ENCODE data around the gene CTSD. TPM values are rescaled to one million over a fixed set of nuclear protein-coding genes. Genes with fewer than 3 reads are reported as not detected.
A peak's percentile ranks its signal among the peaks of the same experiment; 100 is the strongest.

Gene CTSD
- total RNA-seq, 2 experiments from 2014 or later, result 133 to 165 TPM

DNA sequence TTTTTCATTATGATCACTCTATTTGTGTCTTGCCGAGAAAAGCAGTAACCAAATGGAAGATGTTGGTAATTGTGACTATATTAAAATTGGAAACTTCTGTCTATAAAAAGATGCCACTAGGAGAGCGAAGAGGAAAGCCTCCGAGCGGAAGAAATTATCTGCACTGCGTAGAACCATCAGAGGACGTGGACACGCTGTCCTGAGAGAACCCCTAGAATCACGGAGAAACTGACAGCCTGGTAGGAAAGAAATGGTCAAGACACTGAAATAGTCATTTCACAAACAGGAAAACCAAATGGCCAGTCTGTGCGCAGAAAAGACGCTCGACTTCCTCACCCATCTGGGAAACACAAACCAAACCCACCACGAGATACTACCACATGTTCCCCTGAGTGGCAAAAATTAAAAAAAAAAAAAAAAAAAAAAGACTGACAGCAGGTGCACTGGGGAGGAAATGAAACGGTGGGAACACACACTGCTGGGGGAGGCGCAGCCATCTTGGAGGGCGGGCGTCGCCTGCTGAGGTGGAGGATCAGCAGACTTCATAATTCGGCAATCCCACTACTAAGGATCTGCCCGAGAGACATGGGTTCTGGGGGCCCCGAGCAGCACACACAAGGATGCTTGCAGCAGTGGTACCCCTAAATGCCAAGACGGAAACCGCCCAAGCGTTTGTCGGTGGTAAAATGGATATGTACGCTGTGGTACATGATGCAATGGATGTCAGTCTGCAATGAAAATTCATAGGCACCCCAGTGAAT lies 34.6 kb downstream of the CTSD start:
- DNase-seq (peak; percentile 72), ATAC-seq (peak; percentile 75)
- Mint-ChIP-seq H3K27ac (peak overlapping the region; percentile 83), H3K4me3 (peak overlapping the region; percentile 41), H3K9me3 (ENCODE audit: low read depth) (peaks cover 9% of the 10 kb centered on the region), H3K4me1 (peaks cover 57% of the 10 kb centered on the region), H3K27me3 (peaks cover 32% of the 10 kb centered on the region), H3K36me3 (no peaks in the 10 kb centered on the region)
- CTCF ChIA-PET, result interaction anchor here (1.3 kb wide), 1 partner anchor 28 kb away, joined by 5 read pairs; no protein-coding TSS in a partner anchor

DNA sequence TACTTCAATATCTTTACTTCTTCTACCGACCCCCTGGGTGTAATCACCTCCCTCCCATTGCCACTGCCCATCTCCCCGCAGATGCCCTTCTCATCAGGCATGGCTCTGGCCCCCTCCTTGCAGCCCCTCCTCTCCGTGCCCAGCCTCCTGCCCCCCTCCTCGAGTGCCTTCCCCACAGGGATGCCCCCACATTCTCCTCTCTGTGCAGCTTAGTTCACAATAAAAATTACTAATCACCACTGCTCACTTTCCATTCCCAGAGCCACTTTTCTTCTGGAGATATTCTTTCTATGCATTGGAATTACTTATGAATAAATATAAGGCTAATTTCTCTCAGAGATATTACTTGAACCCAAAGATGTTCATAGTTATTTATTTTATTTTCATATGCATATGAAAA lies 35.4 kb downstream of the CTSD start:
- peaks cover 27% of the 10 kb centered on the region for H3K27me3 Mint-ChIP-seq
- H3K9me3 Mint-ChIP-seq (ENCODE audit: low read depth), result peaks cover 9% of the 10 kb centered on the region
- H3K4me3 Mint-ChIP-seq, result no peak overlapping the region
- no peaks in the 10 kb centered on the region for H3K36me3 Mint-ChIP-seq
- ATAC-seq (no peak), DNase-seq (no peak)
- no peak overlapping the region for H3K27ac Mint-ChIP-seq
- peaks cover 52% of the 10 kb centered on the region for H3K4me1 Mint-ChIP-seq
- CTCF ChIA-PET, result interaction anchor here (2.8 kb wide), 1 partner anchor 104 kb away, joined by 15 read pairs; no protein-coding TSS in a partner anchor

DNA sequence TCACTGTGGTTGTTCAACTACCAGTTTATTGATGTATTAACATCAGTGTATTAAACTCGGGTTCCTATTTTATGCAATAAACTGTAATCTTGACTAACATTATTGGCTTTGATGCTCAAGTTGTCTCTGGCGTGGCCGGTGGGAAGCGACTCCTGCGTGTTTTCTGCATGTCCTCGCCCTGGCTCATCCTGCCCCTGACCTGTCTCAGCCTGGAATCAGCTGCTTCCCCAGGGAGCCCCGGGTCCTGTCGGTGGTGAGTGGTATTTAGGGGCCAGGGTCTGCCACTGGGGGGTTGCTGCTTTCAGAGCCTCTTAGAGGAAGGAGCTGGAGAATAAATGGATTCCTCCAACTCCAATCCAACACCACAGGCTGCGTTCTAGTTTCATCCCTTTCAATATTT lies 35.9 kb downstream of the CTSD start:
- ATAC-seq (no peak), DNase-seq (no peak)
- H3K4me3 Mint-ChIP-seq, result no peak overlapping the region
- no peak overlapping the region for H3K27ac Mint-ChIP-seq
- H3K36me3 Mint-ChIP-seq, result no peaks in the 10 kb centered on the region
- peaks cover 9% of the 10 kb centered on the region for H3K9me3 Mint-ChIP-seq (ENCODE audit: low read depth)
- CTCF ChIA-PET, result interaction anchor here (2.8 kb wide), 1 partner anchor 104 kb away, joined by 15 read pairs; no protein-coding TSS in a partner anchor
- peaks cover 31% of the 10 kb centered on the region for H3K27me3 Mint-ChIP-seq
- H3K4me1 Mint-ChIP-seq, result peaks cover 52% of the 10 kb centered on the region

DNA sequence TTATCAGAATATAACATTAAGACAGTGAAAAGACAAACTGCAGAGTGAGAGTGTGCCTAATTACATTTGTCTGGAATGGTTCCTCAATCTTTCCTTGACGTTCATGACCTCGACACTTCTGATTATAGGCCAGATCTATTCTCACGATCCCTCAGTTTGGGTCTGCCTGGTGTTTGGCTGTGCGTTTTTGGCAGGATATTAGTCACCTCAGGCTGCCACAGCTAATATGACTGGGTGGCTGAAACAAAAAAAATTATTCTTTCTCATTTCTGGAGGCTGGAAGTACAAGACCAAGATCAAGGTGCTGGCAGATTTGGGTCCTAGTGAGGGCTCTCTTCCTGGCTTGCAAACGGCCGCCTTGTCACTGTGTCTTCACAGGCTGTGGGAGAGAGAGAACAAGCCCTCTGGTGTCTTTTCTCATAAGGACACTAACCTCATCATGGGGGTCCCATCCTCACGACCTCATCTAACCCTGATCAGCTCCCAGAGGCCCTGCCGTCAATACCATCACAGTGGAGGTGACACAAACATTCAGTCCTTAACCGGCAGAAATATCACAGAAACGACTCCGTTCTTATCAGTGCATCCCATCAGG lies 36.5 kb downstream of the CTSD start:
- DNase-seq (peak; percentile 54), ATAC-seq (peak; percentile 53)
- Mint-ChIP-seq H3K9me3 (ENCODE audit: low read depth) (peaks cover 9% of the 10 kb centered on the region), H3K4me3 (no peak overlapping the region), H3K36me3 (no peaks in the 10 kb centered on the region), H3K4me1 (peaks cover 52% of the 10 kb centered on the region), H3K27ac (peak overlapping the region; percentile 37), H3K27me3 (peaks cover 31% of the 10 kb centered on the region)
- CTCF ChIA-PET, result interaction anchor here (0.7 to 3.2 kb wide), 3 partner anchors 30 to 105 kb away, joined by 3 to 17 read pairs (median 15); no protein-coding TSS in a partner anchor

DNA sequence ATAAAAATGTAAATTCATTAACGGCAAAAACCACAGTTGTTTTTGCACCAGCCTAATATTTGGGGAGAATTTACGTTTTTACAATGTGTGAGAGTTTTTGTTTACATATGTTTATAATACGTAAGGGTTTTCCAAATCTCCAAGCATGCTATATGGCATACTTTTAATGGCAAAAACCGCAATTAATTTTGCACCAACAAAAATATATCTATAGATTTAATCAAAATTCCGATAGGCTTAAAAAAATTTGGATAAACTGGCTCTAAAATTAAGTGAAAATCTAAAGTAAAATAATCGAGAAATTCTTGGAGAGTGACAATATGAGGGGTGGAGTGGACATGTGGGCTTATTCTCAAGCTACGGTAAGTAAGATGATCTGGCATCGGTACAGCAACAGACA lies 43.9 kb downstream of the CTSD start:
- Mint-ChIP-seq H3K27ac (no peak overlapping the region), H3K9me3 (ENCODE audit: low read depth) (no peaks in the 10 kb centered on the region), H3K27me3 (peaks cover 31% of the 10 kb centered on the region), H3K4me3 (no peak overlapping the region), H3K4me1 (peaks cover 1% of the 10 kb centered on the region), H3K36me3 (no peaks in the 10 kb centered on the region)
- no peak for DNase-seq
- ATAC-seq, result no peak
- CTCF ChIA-PET, result no interaction called here

DNA sequence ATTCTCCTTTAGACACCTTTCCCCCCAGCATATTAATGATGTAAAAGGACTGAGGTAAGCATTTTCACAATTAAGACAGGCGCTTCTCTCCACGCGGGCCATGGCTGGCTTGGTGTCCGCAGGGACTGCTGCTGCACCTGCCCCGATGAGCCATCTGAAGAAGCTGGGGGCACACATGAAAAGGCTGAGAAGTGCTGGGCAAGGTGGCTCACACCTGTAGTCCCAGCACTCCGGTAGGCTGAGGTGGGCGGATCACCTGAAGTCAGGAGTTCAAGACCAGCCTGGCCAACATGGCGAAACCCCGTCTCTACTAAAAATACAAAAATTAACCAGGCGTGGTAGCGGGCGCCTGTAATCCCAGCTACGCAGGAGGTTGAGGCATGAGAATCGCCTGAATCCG lies 45.4 kb downstream of the CTSD start:
- no peaks in the 10 kb centered on the region for H3K4me1 Mint-ChIP-seq
- ATAC-seq (no peak), DNase-seq (no peak)
- H3K9me3 Mint-ChIP-seq (ENCODE audit: low read depth), result no peaks in the 10 kb centered on the region
- H3K27me3 Mint-ChIP-seq, result peaks cover 35% of the 10 kb centered on the region
- CTCF ChIA-PET, result interaction anchor here (0.7 to 2.6 kb wide), 5 partner anchors 25 to 122 kb away, joined by 3 to 13 read pairs (median 6); partner anchors contain the start of gene CTSD
- H3K36me3 Mint-ChIP-seq, result no peaks in the 10 kb centered on the region
- H3K4me3 Mint-ChIP-seq, result no peak overlapping the region
- no peak overlapping the region for H3K27ac Mint-ChIP-seq

DNA sequence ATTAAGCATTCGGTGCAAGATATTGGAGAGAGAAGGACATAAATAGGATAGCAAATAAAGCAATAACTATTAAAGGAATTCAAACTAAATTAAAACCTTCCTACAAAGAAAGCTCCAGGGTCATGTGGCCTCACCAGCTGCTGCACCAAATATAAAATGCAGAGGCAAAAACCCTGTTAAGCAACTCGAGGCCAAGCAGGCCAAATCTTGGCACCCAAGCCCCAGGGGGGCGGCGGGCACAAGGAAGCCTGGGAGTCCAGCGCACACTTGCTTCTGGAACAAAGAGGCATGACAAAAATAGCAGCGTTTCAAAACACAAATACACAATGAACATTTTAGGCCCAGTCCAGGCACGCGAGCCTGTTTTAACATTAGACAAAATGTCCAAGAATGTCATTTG lies 46.0 kb downstream of the CTSD start:
- CTCF ChIA-PET, result interaction anchor here (0.7 to 2.6 kb wide), 5 partner anchors 24 to 123 kb away, joined by 3 to 13 read pairs (median 6); partner anchors contain the start of gene CTSD
- Mint-ChIP-seq H3K36me3 (no peaks in the 10 kb centered on the region), H3K27ac (no peak overlapping the region), H3K4me1 (no peaks in the 10 kb centered on the region), H3K4me3 (no peak overlapping the region), H3K9me3 (ENCODE audit: low read depth) (no peaks in the 10 kb centered on the region), H3K27me3 (peaks cover 32% of the 10 kb centered on the region)
- ATAC-seq (no peak), DNase-seq (no peak)

DNA sequence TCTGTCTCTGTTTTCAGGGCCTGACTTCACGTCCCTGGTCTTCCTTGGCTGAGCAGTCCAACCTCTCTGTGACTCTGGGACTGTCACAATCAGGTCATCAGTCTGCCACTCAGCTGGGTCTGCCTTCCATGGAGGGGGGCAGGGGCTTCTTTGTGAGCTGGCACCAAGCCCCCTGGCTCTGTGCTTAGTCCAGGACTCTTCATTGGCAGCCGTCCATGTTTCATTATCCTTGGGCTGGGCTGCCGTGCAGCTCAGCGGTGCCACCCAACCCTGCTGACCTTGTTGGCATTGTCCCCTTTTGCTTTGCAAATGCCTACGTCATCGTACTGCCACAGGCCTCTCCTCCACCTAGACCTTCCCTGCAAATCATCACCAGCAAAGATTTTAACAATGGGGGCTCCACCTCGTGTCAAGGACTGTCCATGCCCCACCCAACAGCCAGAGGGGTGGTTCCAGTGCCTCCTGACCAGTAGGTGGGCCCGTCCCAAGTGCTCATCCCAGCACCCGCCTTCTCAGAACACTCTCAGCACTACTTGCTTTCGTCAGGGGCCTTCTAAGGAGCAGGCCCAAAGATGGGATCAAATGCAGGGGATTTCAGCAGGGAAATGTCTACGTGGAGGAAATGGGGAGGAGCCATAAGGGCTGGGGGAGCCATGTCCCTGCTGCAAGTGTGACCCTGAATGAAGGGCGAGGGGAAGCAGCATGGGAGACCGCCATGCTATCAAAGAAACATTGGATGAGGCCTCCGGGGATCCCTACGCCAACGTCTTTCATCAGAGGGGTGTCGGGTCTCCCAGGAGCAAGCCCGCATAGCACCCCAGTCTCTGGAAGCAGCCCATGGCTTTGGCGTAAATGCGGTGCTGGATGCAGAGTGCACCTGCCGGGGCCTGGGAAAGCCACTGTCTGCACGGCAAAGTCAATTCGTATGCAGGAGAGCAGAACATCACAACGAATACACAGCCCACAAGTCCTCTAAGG lies 48.5 kb downstream of the CTSD start:
- no peak for DNase-seq
- no peak overlapping the region for H3K27ac Mint-ChIP-seq
- no peaks in the 10 kb centered on the region for H3K4me1 Mint-ChIP-seq
- CTCF ChIA-PET, result interaction anchor here (1.4 kb wide), 1 partner anchor 21 kb away, joined by 7 read pairs; no protein-coding TSS in a partner anchor
- ATAC-seq, result no peak
- H3K27me3 Mint-ChIP-seq, result peaks cover 32% of the 10 kb centered on the region
- no peak overlapping the region for H3K4me3 Mint-ChIP-seq
- H3K36me3 Mint-ChIP-seq, result no peaks in the 10 kb centered on the region
- H3K9me3 Mint-ChIP-seq (ENCODE audit: low read depth), result no peaks in the 10 kb centered on the region

DNA sequence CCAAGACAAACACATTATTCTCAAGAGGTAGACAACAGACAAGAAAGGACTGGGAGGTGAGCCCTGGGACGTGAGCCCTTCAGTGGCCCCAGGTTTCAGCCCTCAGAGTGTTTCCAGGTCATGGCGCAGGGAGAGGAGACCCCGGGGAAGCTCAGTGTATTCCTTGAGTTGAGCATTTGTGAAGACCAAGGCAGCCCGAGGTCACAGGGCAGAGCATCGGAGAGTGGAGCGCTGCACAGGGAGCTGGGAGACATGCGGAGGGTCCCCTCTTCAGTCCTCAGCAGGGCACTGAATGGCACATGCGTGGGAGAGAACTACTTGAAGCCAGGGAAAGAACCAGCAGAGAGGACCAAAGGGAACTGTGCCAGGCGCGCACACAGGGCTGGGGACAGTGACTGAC lies 55.0 kb downstream of the CTSD start:
- DNase-seq (no peak), ATAC-seq (no peak)
- Mint-ChIP-seq H3K36me3 (no peaks in the 10 kb centered on the region), H3K9me3 (ENCODE audit: low read depth) (no peaks in the 10 kb centered on the region), H3K4me3 (no peak overlapping the region), H3K27me3 (peaks cover 43% of the 10 kb centered on the region), H3K4me1 (peaks cover 26% of the 10 kb centered on the region), H3K27ac (no peak overlapping the region)
- CTCF ChIA-PET, result interaction anchor here (2.6 to 6.0 kb wide), 3 partner anchors 15 to 124 kb away, joined by 7 to 55 read pairs (median 54); partner anchors contain the start of gene SYT8

DNA sequence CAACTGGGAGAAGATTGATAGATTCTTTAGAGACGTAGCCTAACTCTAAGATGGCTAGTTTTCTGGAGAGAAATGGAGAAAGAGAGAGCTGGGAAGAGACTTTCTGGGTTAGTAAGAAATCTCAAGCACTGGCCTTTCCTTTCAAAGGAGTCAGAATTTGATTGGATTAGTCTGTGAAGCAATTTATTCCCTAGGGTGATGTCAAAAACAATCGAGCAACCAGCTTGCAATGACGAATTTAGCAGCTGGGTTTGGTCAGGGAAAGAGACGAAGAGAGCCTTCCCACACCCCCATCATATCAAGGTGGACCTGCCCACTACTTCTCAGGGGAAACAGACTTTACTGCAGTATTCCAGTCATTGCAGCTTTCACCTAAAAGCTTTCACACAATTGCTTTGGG lies 56.0 kb downstream of the CTSD start:
- Mint-ChIP-seq H3K4me1 (peaks cover 26% of the 10 kb centered on the region), H3K27me3 (peaks cover 39% of the 10 kb centered on the region), H3K9me3 (ENCODE audit: low read depth) (no peaks in the 10 kb centered on the region), H3K4me3 (no peak overlapping the region), H3K36me3 (no peaks in the 10 kb centered on the region), H3K27ac (no peak overlapping the region)
- ATAC-seq, result no peak
- DNase-seq, result no peak
- CTCF ChIA-PET, result interaction anchor here (2.4 to 6.0 kb wide), 4 partner anchors 14 to 294 kb away, joined by 9 to 55 read pairs (median 34); partner anchors contain the start of gene SYT8

DNA sequence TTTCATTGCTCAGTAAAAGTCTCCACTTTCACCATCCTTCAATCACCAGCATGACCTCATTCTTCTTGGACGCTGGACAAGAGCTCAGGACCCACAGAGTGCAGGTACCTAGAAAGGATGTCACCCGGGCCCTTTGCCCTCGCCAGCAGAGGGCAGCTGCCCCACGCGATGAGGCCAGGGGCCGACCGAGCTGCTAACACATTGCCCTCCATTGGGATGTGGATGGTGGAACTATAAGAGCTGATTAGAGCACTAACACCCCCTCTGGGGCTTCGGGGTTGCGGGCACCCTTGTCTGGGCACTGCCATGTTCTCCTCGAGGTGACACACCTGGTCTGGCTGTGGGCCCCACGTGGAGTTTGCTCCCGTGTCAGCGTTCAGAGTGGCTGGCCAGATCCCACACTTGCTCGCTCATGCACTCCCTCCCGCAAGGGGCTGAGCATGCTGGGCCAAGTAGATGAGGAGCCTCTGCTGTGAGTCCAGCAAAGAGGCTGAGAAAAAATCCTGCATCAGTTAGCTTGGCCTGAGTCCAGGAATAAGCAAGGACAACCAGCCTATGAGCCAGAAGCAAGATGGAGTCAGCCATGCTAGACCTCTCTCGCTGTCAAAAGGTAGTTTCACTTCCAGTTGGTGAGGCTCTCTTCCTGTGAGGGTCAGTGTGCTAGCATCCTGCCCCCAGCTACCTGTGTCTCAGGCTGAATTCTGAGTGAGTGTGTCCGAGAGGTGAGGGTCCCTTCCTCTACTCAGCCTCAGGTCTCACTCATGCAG lies 56.9 kb downstream of the CTSD start:
- DNase-seq, result peak; percentile 48
- no peak overlapping the region for H3K4me3 Mint-ChIP-seq
- peaks cover 40% of the 10 kb centered on the region for H3K27me3 Mint-ChIP-seq
- peaks cover 4% of the 10 kb centered on the region for H3K9me3 Mint-ChIP-seq (ENCODE audit: low read depth)
- H3K36me3 Mint-ChIP-seq, result peaks cover 5% of the 10 kb centered on the region
- CTCF ChIA-PET, result interaction anchor here (0.8 to 6.0 kb wide), 13 partner anchors 9 to 295 kb away, joined by 3 to 55 read pairs (median 4); partner anchors contain the start of genes KRTAP5-6 and SYT8
- no peak overlapping the region for H3K27ac Mint-ChIP-seq
- peak; percentile 39 for ATAC-seq
- H3K4me1 Mint-ChIP-seq, result peaks cover 29% of the 10 kb centered on the region
